ENCODE data around the gene OR10K2. TPM values are rescaled to one million over a fixed set of nuclear protein-coding genes. Genes with fewer than 3 reads are reported as not detected.
"Not testable (repeated sequence)": the region's sequence is repeated elsewhere in the genome, so short reads cannot be mapped to it uniquely, and the experiment has no call there.

OR10K2 gene
- total and polyA plus RNA-seq, 9 of the 15 experiments (the other 6 are each of a cell fraction or from before 2014, with no cell fraction given), result not detected

DNA sequence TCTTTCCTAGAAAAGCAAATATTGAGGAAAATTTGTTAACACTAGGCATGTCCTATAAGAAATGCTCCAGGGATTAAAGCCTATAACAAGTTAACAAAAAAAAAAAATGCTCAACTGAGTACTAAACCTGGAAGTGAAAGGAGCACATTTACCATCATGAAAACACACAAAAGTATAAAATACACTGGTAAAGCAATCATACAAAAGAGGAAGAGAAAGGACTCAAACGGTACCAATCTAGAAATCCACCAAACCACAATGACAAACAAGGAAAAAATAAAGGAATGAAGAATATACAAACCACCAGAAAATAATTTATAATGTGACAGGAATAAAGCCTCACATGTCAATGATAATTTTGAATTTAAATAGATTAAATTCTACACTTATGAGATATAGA, 51.2 kb downstream of the OR10K2 start:
- H3K79me2 ChIP-seq (ENCODE audit: control insufficient read depth, insufficient read depth, low read length), result no peaks in the 10 kb centered on the region
- H3K27me3 ChIP-seq (ENCODE audit: control insufficient read depth in 2 of 2, insufficient read depth in 2 of 2, low read length in 2 of 2), result no peaks in the 10 kb centered on the region
- H3K4me1 ChIP-seq (replicated peaks in 1 of 2; ENCODE audit: control insufficient read depth in 2 of 2, insufficient read depth in 2 of 2, low read length in 2 of 2), result no peaks in the 10 kb centered on the region
- FAIRE-seq (no peak), ATAC-seq (no peak), DNase-seq (ENCODE audit: extremely low read depth in 1 of 4, low spot score in 3 of 4) (no peak)
- no peaks in the 10 kb centered on the region for H4K20me1 ChIP-seq (replicated peaks; ENCODE audit: control insufficient read depth, insufficient read depth, low read length)
- no peaks in the 10 kb centered on the region for H3K9me3 ChIP-seq (replicated peaks; ENCODE audit: control insufficient read depth, insufficient read depth, low read depth, low read length)
- intact Hi-C loops (cut with micrococcal nuclease) (no loop called here), in situ Hi-C loops (cut with MboI) (no loop called here)
- no peak for TF ChIP-seq ZNF12 (CRISPR knock-in tag; IDR thresholded peaks at IDR 0.05)
- TF ChIP-seq ZNF431 (CRISPR knock-in tag; IDR thresholded peaks at IDR 0.05), result no peak
- TF ChIP-seq ZBTB17 (CRISPR knock-in tag; IDR thresholded peaks at IDR 0.05), result no peak
- TF ChIP-seq GATAD2A (IDR thresholded peaks at IDR 0.05), result no peak
- H3K4me3 ChIP-seq, result no peak overlapping the region
- no peak overlapping the region for H3K9ac ChIP-seq (ENCODE audit: insufficient read depth in 1 of 2, low read depth in 2 of 2, low read length in 2 of 2)
- no peak overlapping the region for H3K4me2 ChIP-seq (ENCODE audit: insufficient read depth, low read length)
- H2AFZ ChIP-seq (ENCODE audit: low read depth, low read length), result no peak overlapping the region
- no TSS peak for BruUV-seq (replicated peaks)
- no peak overlapping the region for H3K27ac ChIP-seq (ENCODE audit: extremely low read depth, low read depth, low read length)
- no peaks in the 10 kb centered on the region for H3K36me3 ChIP-seq (ENCODE audit: control insufficient read depth, insufficient read depth, low read length)
- WGBS (ENCODE audit: insufficient coverage, low coverage, missing lambda C conversion rate), result 0% methylated on average over 1 of the region's 1 CpG
- POLR2A ChIA-PET, result no interaction called here
- H3K9me1 ChIP-seq (ENCODE audit: control insufficient read depth, insufficient read depth, low read length), result no peaks in the 10 kb centered on the region
- CTCF ChIA-PET (ENCODE audit: low intra/inter-chr PET ratio), result no interaction called here

GRCh38 chr1:158374101-158374500, 51.9 kb downstream of the OR10K2 start:
- H3K4me2 ChIP-seq (ENCODE audit: insufficient read depth, low read length); H3K4me1 ChIP-seq (replicated peaks in 1 of 2; ENCODE audit: control insufficient read depth in 2 of 2, insufficient read depth in 2 of 2, low read length in 2 of 2); H4K20me1 ChIP-seq (replicated peaks; ENCODE audit: control insufficient read depth, insufficient read depth, low read length); in situ Hi-C loops (cut with MboI); ATAC-seq; H3K9ac ChIP-seq (ENCODE audit: insufficient read depth in 1 of 2, low read depth in 2 of 2, low read length in 2 of 2); BruUV-seq (replicated peaks); H2AFZ ChIP-seq (ENCODE audit: low read depth, low read length); DNase-seq (ENCODE audit: extremely low read depth in 1 of 4, low spot score in 3 of 4); H3K36me3 ChIP-seq (ENCODE audit: control insufficient read depth, insufficient read depth, low read length); H3K9me1 ChIP-seq (ENCODE audit: control insufficient read depth, insufficient read depth, low read length); intact Hi-C loops (cut with micrococcal nuclease); H3K27ac ChIP-seq (ENCODE audit: extremely low read depth, low read depth, low read length); H3K4me3 ChIP-seq; H3K27me3 ChIP-seq (ENCODE audit: control insufficient read depth in 2 of 2, insufficient read depth in 2 of 2, low read length in 2 of 2); CTCF ChIA-PET (ENCODE audit: low intra/inter-chr PET ratio); H3K9me3 ChIP-seq (replicated peaks; ENCODE audit: control insufficient read depth, insufficient read depth, low read depth, low read length); FAIRE-seq; H3K79me2 ChIP-seq (ENCODE audit: control insufficient read depth, insufficient read depth, low read length); POLR2A ChIA-PET: not testable (repeated sequence)
- WGBS (ENCODE audit: insufficient coverage, low coverage, missing lambda C conversion rate), result 4% methylated on average over 22 of the region's 25 CpGs
